Non-pigmented ciliary epithelial cell (primary cell): ENCODE measurements around the gene FOXI2.

Experiments used
- DNase-seq: peaks from one replicate; pipeline ENCODE4 v3.0.0-alpha.2; 2010; ENCODE audit warnings: low read depth

FOXI2 gene

GRCh38 chr10:127743205-127743604 is 6.2 kb downstream of the FOXI2 start:
- no peak for DNase-seq

GRCh38 chr10:127744956-127745355 is 8.0 kb downstream of the FOXI2 start:
- DNase-seq = no peak

- no peak for DNase-seq
These were observed 8.9 kb downstream of the FOXI2 start for GRCh38 chr10:127745861-127746260.

- DNase-seq = no peak
These were observed 18.8 kb downstream of the FOXI2 start for GRCh38 chr10:127755753-127756152.

GRCh38 chr10:127756264-127756663 is 19.3 kb downstream of the FOXI2 start:
- no peak for DNase-seq

- no peak for DNase-seq
These were observed 20.0 kb downstream of the FOXI2 start for GRCh38 chr10:127757033-127757432.

GRCh38 chr10:127759276-127759675 is 22.3 kb downstream of the FOXI2 start:
- DNase-seq = no peak

GRCh38 chr10:127762925-127763324 is 25.9 kb downstream of the FOXI2 start:
- DNase-seq = no peak

- DNase-seq = no peak
These were observed 38.0 kb downstream of the FOXI2 start for GRCh38 chr10:127774766-127775559.

GRCh38 chr10:127776816-127777215 is 39.8 kb downstream of the FOXI2 start:
- DNase-seq = no peak

- DNase-seq = no peak
These were observed 44.4 kb downstream of the FOXI2 start for GRCh38 chr10:127781412-127781811.

- no peak for DNase-seq
These were observed 50.9 kb downstream of the FOXI2 start for GRCh38 chr10:127787873-127788272.

- DNase-seq = no peak
These were observed 53.2 kb downstream of the FOXI2 start for GRCh38 chr10:127790066-127790624.
